22Rv1 (cell line): ENCODE data around the gene SPECC1L.

ENCODE experiments used
- CTCF ChIP-seq: fragments of 450-650 bp; IDR thresholded peaks from 2 replicates; pipeline ENCODE4 v1.5.1; 2017; ENCODE audit warnings: mild to moderate bottlenecking
- ZFX ChIP-seq: fragments of 450-650 bp; IDR thresholded peaks from 2 replicates; pipeline ENCODE4 v1.6.1; 2017; ENCODE audit warnings: antibody characterized with exemption, borderline replicate concordance

DNA sequence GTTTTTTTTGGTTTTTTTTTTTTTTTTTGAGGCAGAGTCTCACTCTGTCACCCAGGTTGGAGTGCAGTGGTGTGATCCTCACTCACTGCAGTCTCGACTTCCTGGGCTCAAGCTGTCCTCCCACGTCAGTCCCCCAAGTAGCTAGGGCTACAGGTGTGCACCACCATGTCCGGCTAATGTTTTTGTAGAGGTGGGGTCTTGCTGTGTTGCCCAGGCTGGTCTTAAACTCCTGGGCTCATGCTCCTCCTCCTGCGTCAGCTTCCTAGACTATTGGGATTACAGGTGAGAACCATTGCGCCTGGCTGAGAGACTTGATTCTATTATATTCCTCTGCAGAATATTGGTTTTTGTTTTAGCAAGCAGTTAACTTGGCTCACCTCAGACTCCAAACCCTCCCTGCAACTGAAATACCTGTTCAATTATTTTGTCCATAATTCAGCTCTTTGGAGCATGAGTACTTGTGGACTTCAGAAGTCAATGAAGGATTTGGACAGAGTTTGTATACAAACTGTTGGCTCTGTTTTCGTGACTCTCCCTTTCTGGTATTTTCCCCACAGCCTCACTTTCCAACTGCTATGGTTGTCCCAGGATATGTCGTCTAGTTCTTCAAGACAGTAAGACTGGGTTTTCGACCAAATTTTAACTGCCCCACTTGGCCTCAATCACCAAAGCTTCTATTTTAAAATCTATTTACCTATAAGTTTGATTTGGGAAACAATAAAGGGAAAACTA, 87.6 kb downstream of the SPECC1L start:
- no peak for TF ChIP-seq CTCF
- TF ChIP-seq ZFX, result no peak
